Endothelial cell of umbilical vein (primary cell): ENCODE data around the gene MFRP. TPM values are rescaled to one million over a fixed set of nuclear protein-coding genes. Genes with fewer than 3 reads are reported as not detected.

Source experiments
- BruUV-seq: library from RNA; stranded (reverse); fragments of 400-500 nt; replicated peaks from 2 replicates; lab custom pipeline; 2021; lab: Mats Ljungman, UMichigan
- CTCF ChIA-PET: fragments of 300-600, 350-600 bp; sonication (Branson Sonifier 250); formaldehyde crosslinking; loops from one replicate; lab custom pipeline; 2021; ENCODE audit warnings: antibody characterized with exemption, inconsistent platforms; lab: Charles Lee
- POLR2A ChIA-PET: fragments of 300-600, 350-600 bp; sonication (Branson Sonifier 250); formaldehyde crosslinking; loops from one replicate; lab custom pipeline; 2021; ENCODE audit warnings: antibody characterized with exemption, inconsistent platforms; lab: Charles Lee
- DNase-seq: peaks from one replicate; pipeline ENCODE4 v3.0.0-alpha.2; 2011; ENCODE audit warnings: low read depth, low spot score
- FAIRE-seq: peaks from 2 replicates; lab custom pipeline; 2011; peaks lifted over from hg19 to GRCh38; lab: Jason Lieb, UNC
- H2AFZ ChIP-seq: 2 replicates; pipeline ENCODE4 v1.6.0; 2012; ENCODE audit warnings: low read depth, low read length, control low read depth, inconsistent platforms
- H3K27ac ChIP-seq: 2 replicates; pipeline ENCODE4 v1.5.1; 2011; ENCODE audit warnings: low read depth, mild to moderate bottlenecking, control low read depth, low read length, moderate library complexity; ENCODE audit not compliant: insufficient read depth
- H3K27me3 ChIP-seq, 2 experiments: 2 replicates each; pipeline versions ENCODE4 v1.6.0 to v1.6.1; 2011; ENCODE audit warnings: low read length in 2 of 2, mixed read lengths in 1 of 2; ENCODE audit not compliant: control insufficient read depth in 2 of 2, insufficient read depth in 2 of 2
- H3K36me3 ChIP-seq, 2 experiments: 2 replicates in 1 of 2; 3 replicates in 1 of 2; pipeline ENCODE4 v1.5.1; 2011; ENCODE audit warnings: low read length in 2 of 2, mild to moderate bottlenecking in 1 of 2, moderate library complexity in 1 of 2; ENCODE audit not compliant: control insufficient read depth in 2 of 2, insufficient read depth in 2 of 2; ENCODE audit errors: extremely low read depth in 1 of 2
- H3K4me1 ChIP-seq: 3 replicates; pipeline ENCODE4 v1.5.1; 2011; ENCODE audit warnings: mild to moderate bottlenecking, low read length; ENCODE audit not compliant: control insufficient read depth, insufficient read depth; ENCODE audit errors: extremely low read depth
- H3K4me2 ChIP-seq: 2 replicates; pipeline ENCODE4 v1.6.1; 2011; ENCODE audit warnings: low read length, control low read depth, mixed read lengths; ENCODE audit not compliant: insufficient read depth
- H3K4me3 ChIP-seq, 3 experiments: fragments of 200-600 bp in 1 of 3; sonication (generic), shearing (Covaris generic) in 1 of 3; replicated peaks in 1 of 3; 2 replicates each; pipeline ENCODE4 v1.5.1; 2011 to 2016; ENCODE audit warnings: control low read depth in 3 of 3, low read length in 3 of 3, mild to moderate bottlenecking in 2 of 3, inconsistent platforms in 1 of 3, low read depth in 1 of 3, moderate library complexity in 1 of 3; ENCODE audit not compliant: insufficient read depth in 1 of 3
- H3K79me2 ChIP-seq: 2 replicates; pipeline ENCODE4 v1.6.0; 2012; ENCODE audit warnings: low read length, inconsistent platforms; ENCODE audit not compliant: control insufficient read depth, insufficient read depth
- H3K9ac ChIP-seq: replicated peaks from 2 replicates; pipeline ENCODE3; 2011; ENCODE audit warnings: low read length, control low read depth; ENCODE audit not compliant: insufficient read depth; ENCODE audit errors: extremely low read depth
- H3K9me1 ChIP-seq: replicated peaks from 3 replicates; pipeline ENCODE4 v1.6.0; 2011; ENCODE audit warnings: mild to moderate bottlenecking, low read length; ENCODE audit not compliant: control insufficient read depth, insufficient read depth; ENCODE audit errors: extremely low read depth
- H3K9me3 ChIP-seq: replicated peaks from 2 replicates; pipeline ENCODE4 v1.5.1; 2012; ENCODE audit warnings: low read length, inconsistent platforms; ENCODE audit not compliant: control insufficient read depth, insufficient read depth
- H4K20me1 ChIP-seq: replicated peaks from 2 replicates; pipeline ENCODE3; 2011; ENCODE audit warnings: mild to moderate bottlenecking, low read length; ENCODE audit not compliant: control insufficient read depth, insufficient read depth; ENCODE audit errors: extremely low read depth
- CTCF ChIP-seq, 2 donors: IDR thresholded peaks; 1 replicate in 1 of 2; 2 replicates in 1 of 2; pipeline ENCODE4 v1.5.1; 2011; ENCODE audit warnings: low read length in 2 of 2, mild to moderate bottlenecking in 2 of 2, moderate library complexity in 2 of 2, control low read depth in 1 of 2, inconsistent platforms in 1 of 2, low read depth in 1 of 2; ENCODE audit not compliant: insufficient read depth in 1 of 2; ENCODE audit errors: extremely low read depth in 1 of 2
- EZH2 ChIP-seq: IDR thresholded peaks from 2 replicates; pipeline ENCODE4 v1.6.1; 2012; ENCODE audit warnings: borderline replicate concordance, low read depth, mild to moderate bottlenecking, moderate library complexity, low read length, inconsistent platforms; ENCODE audit not compliant: severe bottlenecking
- FOS ChIP-seq: IDR thresholded peaks from 2 replicates; pipeline ENCODE4 v1.6.1; 2011; ENCODE audit warnings: mild to moderate bottlenecking, low read length, moderate library complexity, borderline replicate concordance; ENCODE audit not compliant: insufficient read depth
- GATA2 ChIP-seq: IDR thresholded peaks from 2 replicates; pipeline ENCODE4 v1.7.0; 2011; ENCODE audit warnings: low read depth, mild to moderate bottlenecking, moderate library complexity, mixed read lengths, low read length; ENCODE audit not compliant: insufficient read length, insufficient read depth
- JUN ChIP-seq: IDR thresholded peaks from 2 replicates; pipeline ENCODE4 v1.6.1; 2011; ENCODE audit warnings: borderline replicate concordance, low read depth; ENCODE audit not compliant: insufficient read length, insufficient read depth
- MAX ChIP-seq: IDR thresholded peaks from 2 replicates; pipeline ENCODE4 v1.6.1; 2011; ENCODE audit not compliant: insufficient read depth, insufficient read length
- MYC ChIP-seq: IDR thresholded peaks from one replicate; pipeline ENCODE4 v1.6.1; 2011; ENCODE audit warnings: mild to moderate bottlenecking, low read depth, low read length
- POLR2A ChIP-seq: IDR thresholded peaks from 2 replicates; pipeline ENCODE4 v1.6.1; 2012; ENCODE audit warnings: low read depth, mild to moderate bottlenecking, control low read depth, low read length
- POLR2AphosphoS5 ChIP-seq: IDR thresholded peaks from 2 replicates; pipeline ENCODE4 v1.6.1; 2012; ENCODE audit warnings: low read depth, mild to moderate bottlenecking, control low read depth, low read length, moderate library complexity; ENCODE audit not compliant: insufficient read depth
- dilution Hi-C: fragments of 300-500 bp; cut with MboI; formaldehyde crosslinking; loops from one replicate; pipeline ENCODE4 v1.15.0; 2019; ENCODE audit warnings: low sequenced_read_pairs; ENCODE audit not compliant: extremely low pct_ligation_motif_present
- intact Hi-C: fragments of 100-400 bp; cut with micrococcal nuclease; formaldehyde crosslinking; loops from one replicate; pipeline ENCODE4 v1.10.0; 2022
- polyA plus RNA-seq, 4 experiments: library from polyadenylated mRNA; depleted of rRNA in 3 of 4; stranded (reverse) in 3 of 4; unstranded in 1 of 4; fragments of >200 nt; gene quantifications; 2 replicates each; pipeline versions ENCODE4 v1.2.1 to v1.2.3, GENCODE V29; 2011 to 2012; ENCODE audit warnings: missing spikeins in 1 of 4
- total RNA-seq: library from RNA; stranded (reverse); gene quantifications from 2 replicates; pipeline ENCODE4 v1.2.3, GENCODE V29; 2021

Gene MFRP
- total and polyA plus RNA-seq, 2 donors (not counting 3 experiments of a cell fraction or from before 2014, with no cell fraction given) = 0.08 TPM; not detected in 1

GRCh38 chr11:119380160-119380826 is 33.8 kb upstream of the MFRP start:
- intact Hi-C loops (loop anchor here (2.0 kb wide), 1 partner anchor 59 kb away; no protein-coding TSS in a partner anchor), dilution Hi-C loops (no loop called here)
- Histone ChIP-seq H3K4me3 (no peak overlapping the region), H3K79me2 (no peaks in the 10 kb centered on the region), H3K27ac (no peak overlapping the region), H3K9ac (no peak overlapping the region), H3K4me2 (no peak overlapping the region), H4K20me1 (no peaks in the 10 kb centered on the region), H2AFZ (no peak overlapping the region), H3K9me3 (no peaks in the 10 kb centered on the region), H3K27me3 (peaks cover 7 to 14% of the 10 kb centered on the region in 2 experiments), H3K4me1 (peaks cover 10% of the 10 kb centered on the region), H3K9me1 (no peaks in the 10 kb centered on the region), H3K36me3 (no peaks in the 10 kb centered on the region)
- BruUV-seq = no TSS peak
- ChIA-PET POLR2A (no interaction called here), CTCF (interaction anchor here (1.0 to 4.6 kb wide), 8 partner anchors 9 to 41 kb away, joined by 3 to 44 read pairs (median 8); partner anchors contain the start of gene C1QTNF5)
- FAIRE-seq (no peak), DNase-seq (no peak)
- TF ChIP-seq EZH2 (no peak), CTCF (IDR thresholded peaks at IDR 0.05; ENCODE audit: extremely low read depth in 1 of 2, insufficient read depth in 1 of 2, low read depth in 1 of 2, low read length in 2 of 2) (no peak), POLR2A (no peak), MYC (no peak), JUN (no peak), POLR2AphosphoS5 (no peak), GATA2 (no peak), MAX (no peak), FOS (no peak)
